ENCODE measurements around the gene VPS33A.

VPS33A gene

DNA sequence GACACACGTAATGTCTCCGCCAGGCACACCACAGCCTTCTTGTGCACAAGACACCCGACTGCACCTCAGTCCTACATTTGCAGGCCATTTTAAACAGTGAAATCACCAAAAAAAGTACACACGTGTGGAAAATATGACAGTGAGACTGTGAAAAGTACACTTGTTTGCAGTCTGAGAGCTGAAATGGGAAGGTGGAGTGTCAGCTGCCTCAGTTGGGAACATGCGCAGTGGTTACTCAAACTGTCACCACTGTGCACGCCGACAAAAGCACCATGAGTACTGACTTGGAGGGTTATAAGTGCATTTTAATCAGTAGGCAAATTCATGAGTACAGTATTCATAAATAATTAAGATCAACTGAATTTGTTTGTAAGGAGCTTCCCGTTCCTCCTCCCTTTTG lies 15.8 kb downstream of the VPS33A start:
- DNase-seq (ENCODE audit: low read depth): no peak

DNA sequence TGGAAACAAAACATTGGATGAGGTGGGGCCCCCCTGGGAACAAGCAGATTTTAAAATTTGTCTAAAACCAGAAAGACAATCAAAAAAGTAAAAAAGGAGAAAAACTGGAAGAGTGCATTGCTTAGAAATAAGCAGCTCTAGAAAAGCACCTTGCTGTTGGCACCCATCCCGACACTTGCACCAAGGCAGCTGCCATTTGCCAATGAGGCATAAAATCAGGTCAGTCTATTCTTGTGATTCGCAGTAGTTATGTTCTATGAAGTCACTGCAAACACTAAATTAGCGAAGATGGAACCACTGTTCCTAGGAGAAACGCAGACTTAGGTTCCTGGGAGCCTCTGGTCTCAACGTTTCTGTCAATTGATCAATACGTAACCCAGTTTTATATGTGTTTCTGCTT lies 16.2 kb downstream of the VPS33A start:
- no peak for DNase-seq (ENCODE audit: low read depth)

DNA sequence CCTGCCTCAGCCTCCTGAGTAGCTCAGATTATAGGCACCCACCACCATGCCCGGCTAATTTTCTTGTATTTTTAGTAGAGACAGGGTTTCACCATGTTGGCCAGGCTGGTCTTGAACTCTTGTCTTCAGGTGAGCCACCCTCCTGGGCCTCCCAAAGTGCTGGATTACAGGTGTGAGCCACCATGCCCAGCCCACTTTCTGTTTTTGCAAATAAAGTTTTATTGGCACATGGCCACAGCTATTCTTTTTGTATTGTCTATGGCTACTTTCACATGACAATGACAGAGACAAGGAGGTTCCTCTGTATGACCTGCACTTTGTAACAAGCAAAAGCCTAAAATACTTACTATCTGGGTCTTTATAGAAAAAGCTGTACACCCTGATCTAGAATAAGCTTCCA lies 20.7 kb downstream of the VPS33A start:
- DNase-seq (ENCODE audit: low read depth): no peak

DNA sequence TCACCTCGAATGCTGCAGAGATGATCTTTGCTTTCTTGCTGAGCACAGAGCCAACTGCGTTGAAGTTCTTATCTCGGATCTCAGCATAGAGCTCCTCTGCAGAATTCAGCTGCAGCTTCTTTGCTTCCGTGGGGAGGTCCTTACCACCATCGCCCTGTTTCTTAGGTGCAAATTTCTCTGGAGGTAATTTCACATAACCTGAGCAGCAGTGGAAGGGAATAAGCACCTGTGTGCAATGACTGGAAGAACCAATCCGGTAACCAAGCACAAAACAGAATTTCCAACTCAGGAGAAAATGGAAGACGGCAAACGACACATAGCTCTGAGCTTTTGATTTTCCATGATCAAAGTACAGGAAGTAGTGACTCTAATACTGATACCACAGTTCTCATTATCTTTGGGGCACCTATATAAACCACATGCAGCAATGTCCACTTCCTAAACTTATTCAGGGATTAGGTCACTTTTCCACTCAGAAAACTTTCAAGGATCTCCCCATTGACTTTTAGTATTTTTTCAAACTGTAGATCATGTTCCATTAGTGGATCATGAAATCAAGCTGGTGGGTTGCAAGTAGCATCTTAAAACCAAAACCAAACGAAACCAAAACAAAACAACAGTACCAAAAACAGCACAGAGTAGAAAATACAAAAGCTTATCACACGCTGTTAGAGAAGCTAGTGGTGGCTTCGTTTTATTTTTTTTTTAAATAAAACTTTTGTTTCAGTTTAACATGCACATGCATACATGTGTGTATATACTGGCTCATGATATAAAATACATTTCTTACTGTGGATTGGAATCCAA lies 21.5 kb downstream of the VPS33A start:
- DNase-seq (ENCODE audit: low read depth): no peak

DNA sequence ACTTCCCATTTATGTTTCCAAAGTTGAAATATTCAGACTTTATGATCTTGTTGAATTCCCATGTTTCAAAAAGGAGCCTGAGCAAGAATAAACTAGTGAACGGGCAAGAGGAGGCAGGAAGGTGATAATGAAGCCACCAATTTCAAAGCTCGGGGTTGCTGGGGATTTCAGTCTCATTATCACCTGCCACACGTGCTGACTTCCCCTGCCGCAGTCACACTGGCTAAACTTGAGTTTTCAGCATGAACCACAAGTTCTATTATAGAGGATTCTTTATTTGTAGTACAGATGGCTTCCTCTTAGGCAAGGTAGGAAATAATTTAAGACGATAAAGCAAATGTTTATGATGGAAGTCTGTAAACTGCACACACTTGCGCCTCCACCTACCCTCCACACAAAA lies 22.3 kb downstream of the VPS33A start:
- no peak for DNase-seq (ENCODE audit: low read depth)

DNA sequence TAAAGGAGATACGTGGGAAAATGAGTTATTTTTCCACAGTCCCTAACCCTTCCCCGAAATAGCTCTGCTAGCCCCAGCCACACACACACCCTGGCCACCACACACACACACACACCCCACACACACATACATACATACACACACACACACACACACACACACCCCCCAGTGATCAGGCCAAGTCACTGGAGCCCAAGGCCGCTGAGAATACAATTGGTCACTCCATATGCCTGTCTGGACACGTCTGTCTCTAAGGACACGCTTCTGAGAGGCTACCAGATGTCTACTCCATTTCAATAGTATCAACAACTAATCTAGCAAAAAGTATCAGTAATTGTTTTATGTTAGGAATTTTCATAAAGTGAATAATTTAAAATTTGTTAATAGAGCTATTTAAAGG lies 27.4 kb downstream of the VPS33A start:
- no peak for DNase-seq (ENCODE audit: low read depth)

DNA sequence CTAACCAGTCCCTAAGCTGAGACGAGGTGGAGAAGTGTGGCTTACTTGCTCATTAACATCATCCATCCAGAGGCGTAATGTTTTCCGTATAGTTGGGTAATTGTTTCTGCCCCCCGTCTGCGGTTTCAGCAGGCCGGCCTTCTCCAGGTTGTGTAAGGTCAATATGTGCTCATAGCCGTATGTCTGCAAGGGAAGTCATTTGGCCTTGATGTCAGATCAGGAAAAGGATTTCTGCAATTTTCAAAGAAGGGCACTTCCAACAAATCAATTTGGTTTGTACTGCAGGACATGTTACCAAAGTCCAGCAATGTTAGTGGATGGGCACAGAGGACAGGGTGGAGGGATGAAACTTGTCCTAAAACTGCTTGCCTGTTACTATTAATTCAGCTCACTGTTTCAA lies 30.6 kb downstream of the VPS33A start:
- no peak for DNase-seq (ENCODE audit: low read depth)

DNA sequence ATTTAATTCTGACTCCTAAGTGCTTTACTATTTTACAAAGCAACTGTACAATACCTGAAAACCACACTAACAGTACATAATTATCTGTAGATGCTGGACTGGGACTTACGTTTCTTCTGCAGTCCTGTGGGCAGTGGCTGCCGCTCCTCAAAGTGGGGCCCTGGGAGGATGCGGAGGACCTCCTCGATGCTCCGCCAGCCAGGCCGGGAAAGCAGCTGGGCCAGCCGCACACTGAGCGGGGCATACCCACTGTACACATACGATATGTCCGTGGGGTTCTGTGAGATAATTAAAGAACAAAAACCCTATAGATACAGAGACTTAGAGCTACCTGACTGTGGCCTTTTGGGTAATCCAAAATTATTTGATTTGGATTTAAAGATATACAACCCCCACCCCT lies 33.6 kb downstream of the VPS33A start:
- DNase-seq (ENCODE audit: low read depth): no peak

DNA sequence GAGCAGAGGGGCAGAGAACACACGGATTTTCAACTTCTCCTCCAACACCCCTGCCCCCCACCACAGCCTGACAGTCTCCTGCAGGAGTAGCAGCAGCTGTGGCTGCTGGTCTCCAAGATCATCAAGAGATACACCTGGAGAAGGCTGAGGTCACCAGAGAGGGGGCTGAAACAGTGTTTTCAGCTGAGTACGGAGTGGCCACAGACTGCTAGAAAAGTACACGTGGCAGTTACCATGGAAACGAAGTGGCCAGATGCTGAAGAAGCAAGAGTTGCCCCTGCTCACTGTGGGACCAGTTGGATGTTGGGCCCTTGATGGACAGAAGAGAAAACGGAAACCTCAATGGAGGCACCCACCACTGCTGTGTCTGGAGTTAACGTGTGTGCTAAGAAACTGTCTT lies 35.5 kb downstream of the VPS33A start:
- DNase-seq (ENCODE audit: low read depth): no peak

DNA sequence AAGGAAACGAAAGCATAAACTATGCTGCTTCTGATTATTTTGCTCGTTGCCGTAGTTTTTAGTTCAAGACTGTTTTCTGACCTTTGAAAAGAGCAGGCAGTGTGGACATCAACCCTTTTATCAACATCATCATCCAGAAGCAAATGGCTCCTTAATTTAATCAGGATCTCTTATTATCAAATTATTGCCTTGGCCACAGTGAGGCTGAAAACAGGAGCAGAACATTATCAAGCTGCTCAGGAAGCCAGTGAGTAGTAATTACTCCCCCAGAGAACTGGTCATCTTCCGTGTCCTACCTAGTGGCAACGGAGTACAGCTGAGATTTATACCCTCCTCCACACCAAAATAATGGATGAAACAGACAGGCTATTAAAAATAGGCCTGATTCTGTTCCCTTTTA lies 38.2 kb downstream of the VPS33A start:
- DNase-seq (ENCODE audit: low read depth): no peak

DNA sequence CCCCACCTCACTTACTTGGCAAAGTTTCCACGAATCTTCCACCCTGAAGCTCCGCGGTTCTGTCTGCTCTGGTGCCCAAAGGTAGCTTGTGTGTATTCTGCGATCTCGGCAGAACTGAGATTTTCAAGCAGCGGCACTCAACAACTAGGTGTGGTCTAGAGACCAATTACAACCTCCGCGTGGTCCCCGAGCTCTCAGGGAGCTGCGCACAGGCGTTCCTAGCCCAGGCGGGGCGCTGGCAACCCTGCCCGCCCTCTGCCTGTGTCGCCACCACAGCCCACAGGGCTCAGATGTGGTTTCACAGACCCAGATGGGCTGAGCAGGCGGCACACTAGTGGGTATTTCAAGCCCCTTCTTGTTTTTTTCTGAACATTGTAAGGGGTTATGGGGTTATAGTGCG lies 39.0 kb downstream of the VPS33A start:
- no peak for DNase-seq (ENCODE audit: low read depth)

DNA sequence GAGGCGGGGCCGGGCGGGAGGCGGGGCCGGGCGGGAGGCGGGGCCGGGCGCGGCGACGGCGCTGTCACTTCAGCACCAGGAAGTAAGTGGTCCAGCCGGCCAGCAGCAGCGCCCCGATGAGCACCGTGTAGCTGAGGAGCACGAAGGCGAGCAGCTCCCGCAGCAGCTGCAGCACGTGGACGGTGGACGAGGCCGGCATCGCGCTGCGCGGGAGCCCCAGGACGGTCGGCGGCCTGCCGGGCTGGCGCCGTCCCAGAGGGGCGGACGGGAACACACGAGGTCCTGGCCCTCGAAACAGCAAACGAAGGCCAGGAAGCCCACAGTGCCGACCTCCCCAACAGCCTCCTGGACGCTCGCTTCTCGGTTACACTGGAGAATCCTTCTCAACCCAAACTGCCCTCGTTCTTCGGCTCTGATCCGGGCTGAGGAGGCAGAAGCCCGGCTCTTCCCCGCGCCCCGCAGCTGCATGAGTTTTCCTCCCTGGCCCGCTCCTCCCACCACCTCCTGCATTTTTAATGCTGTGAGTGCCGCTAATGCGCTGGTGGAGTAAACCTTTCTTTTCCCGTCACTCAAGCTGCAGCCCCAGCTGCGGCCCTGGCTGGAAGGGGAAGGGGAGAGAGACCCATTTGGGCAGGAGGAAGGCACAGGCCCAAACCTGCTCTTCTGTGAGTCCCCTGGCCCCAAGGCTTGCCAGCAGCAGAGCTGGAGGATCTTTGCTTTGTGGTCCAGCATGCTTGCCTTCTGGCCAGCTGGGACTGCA lies 39.7 kb downstream of the VPS33A start:
- DNase-seq (ENCODE audit: low read depth): no peak

DNA sequence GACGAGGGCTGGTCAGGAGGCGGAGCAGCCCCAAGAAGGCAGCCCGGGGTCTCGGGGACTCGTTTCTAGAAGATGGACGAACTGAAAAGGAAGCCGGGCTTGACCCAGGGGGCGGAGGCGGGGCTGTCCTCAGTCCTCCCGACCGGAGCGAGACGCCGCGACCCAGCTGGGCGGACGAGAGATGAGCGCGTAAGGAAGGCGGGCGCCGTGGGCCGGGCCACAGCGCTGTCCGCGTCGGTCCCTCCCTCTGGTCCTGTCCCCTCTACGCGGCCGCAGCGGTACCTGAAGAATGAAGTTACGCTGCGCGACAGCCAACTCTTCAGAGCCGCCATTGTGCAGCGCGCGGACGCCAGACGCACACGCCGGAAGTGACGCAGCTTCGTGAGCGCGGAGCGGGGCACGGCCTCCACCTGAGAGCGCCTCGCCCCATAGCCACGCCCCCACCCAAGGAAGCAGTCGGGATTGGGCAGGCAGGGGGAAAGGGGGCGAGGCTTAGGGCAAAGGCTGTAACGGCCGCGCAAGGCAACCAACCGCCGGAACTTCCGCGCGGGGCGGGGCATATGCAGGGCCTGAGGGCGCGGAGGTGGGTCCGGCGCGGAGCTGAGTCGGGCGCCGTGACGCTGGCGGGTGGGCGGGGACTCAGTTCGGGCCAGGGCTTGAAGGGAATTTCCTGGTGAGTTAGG lies 40.5 kb downstream of the VPS33A start, which contains the start of gene DIABLO:
TSS of gene DIABLO (minus strand) at position 370 of the 683 bp plus-strand sequence. CDS start at position 332, 38 bp downstream.
- peak; percentile 100 for DNase-seq (ENCODE audit: low read depth)

DNA sequence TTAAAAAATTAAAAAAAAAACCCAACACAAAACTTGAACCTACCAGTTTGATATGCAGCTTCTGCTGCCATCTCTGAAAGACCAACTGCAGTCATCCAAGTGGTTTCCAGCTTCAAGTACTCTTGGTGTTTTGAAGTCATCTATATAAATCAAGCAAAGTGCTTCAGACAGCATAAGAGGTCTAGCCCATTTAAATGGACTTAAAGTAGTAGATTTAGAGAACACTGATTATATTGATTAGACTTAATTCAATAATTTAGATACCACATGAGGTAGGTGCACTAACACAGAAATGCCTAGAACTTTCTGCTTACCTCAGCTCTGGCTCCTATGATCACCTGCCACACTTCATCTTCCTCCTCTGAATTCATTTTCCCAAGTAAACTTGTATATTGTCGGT lies 49.8 kb downstream of the VPS33A start:
- no peak for DNase-seq (ENCODE audit: low read depth)

DNA sequence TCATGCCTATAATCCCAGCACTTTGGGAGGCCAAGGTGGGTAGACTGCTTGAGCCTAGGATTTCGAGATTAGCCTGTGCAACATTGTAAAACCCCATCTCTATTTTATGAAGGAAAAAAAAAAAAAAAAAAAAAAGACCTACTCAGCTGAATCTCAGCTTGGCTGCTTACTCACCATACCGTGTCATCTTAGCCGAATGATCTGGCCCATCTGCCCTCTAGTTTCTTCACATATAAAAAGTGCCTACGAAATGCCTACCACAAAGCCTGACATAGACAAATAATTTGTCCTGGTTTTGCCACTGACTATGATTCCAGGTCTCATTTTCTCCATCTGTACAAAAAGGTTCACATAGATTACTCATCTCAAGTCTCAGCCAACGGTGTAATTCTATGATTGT lies 50.5 kb downstream of the VPS33A start:
- DNase-seq (ENCODE audit: low read depth): no peak

DNA sequence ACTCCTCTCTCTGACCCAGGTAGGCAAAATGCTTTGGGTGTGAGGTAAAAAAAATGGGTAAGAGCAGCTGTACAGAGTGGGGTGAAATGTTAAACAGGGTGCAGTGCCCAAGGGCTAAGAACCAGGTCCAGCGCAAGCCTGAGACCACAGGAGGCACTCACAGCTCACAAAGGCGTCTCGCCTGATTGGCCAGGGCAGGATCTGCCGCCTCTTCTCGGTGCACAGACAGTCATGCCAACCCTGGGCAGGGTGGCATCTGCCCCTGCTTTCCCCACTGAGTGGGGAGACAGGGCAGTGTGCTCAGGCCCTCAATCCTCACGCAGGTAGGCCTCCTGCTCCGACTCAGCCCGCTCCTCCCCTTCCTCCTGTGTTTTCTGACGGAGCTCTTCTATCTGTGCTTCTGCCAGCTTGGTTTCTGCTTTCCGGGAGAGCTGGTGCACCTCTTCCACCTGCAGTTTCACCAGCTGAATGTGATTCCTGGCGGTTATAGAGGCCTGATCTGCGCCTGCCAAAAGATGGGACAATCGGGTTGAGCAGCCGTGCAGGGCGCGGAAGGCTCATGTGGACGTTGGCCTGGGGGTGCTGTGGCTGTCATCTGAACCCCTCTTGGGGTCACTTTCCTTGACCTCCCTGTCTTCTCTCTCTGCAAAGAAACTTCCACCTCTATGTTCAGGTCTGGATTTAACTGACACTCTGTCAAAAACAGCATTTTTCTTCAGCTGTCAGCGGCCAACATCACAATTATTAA lies 58.0 kb downstream of the VPS33A start:
- no peak for DNase-seq (ENCODE audit: low read depth)

DNA sequence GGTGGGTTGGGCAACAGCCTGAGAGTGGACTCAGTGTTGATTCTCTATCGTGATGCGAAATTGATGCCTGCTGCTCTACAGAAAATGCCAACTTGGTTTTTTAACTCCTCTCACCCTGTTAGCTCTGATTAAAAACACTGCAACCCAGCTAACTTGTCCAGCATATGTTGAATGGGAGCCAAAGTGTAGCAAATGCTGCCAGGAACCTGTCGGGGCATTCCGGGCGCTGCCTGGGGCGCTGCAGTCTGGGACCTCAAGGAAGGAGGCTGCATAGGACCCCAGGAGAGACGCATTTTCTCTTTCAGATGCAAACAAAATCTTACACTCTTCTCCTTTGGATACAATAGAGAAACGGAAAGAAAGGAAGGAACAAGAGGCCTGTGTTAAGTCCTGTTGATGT lies 58.9 kb downstream of the VPS33A start:
- DNase-seq (ENCODE audit: low read depth): no peak

DNA sequence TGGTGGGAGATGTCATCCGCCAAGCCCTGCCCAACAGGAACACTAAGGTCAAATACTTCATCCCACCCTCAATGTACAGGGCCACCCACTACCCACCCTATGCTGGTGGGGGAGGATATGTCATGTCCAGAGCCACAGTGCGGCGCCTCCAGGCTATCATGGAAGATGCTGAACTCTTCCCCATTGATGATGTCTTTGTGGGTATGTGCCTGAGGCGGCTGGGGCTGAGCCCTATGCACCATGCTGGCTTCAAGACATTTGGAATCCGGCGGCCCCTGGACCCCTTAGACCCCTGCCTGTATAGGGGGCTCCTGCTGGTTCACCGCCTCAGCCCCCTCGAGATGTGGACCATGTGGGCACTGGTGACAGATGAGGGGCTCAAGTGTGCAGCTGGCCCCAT lies 59.3 kb downstream of the VPS33A start:
- DNase-seq (ENCODE audit: low read depth): no peak

DNA sequence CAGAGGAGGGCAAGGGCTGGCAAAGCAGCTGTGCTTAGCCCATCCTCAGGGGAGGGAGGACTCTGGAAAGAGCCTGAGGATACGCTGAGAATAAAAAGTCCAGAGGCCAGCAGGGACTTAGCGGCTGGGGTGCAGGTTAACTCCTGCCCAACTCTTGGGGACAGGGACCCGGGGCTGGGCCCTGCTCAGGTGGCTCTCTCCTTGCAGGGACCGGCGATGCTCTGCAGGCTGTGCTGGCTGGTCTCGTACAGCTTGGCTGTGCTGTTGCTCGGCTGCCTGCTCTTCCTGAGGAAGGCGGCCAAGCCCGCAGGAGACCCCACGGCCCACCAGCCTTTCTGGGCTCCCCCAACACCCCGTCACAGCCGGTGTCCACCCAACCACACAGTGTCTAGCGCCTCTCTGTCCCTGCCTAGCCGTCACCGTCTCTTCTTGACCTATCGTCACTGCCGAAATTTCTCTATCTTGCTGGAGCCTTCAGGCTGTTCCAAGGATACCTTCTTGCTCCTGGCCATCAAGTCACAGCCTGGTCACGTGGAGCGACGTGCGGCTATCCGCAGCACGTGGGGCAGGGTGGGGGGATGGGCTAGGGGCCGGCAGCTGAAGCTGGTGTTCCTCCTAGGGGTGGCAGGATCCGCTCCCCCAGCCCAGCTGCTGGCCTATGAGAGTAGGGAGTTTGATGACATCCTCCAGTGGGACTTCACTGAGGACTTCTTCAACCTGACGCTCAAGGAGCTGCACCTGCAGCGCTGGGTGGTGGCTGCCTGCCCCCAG lies 60.0 kb downstream of the VPS33A start:
- no peak for DNase-seq (ENCODE audit: low read depth)

DNA sequence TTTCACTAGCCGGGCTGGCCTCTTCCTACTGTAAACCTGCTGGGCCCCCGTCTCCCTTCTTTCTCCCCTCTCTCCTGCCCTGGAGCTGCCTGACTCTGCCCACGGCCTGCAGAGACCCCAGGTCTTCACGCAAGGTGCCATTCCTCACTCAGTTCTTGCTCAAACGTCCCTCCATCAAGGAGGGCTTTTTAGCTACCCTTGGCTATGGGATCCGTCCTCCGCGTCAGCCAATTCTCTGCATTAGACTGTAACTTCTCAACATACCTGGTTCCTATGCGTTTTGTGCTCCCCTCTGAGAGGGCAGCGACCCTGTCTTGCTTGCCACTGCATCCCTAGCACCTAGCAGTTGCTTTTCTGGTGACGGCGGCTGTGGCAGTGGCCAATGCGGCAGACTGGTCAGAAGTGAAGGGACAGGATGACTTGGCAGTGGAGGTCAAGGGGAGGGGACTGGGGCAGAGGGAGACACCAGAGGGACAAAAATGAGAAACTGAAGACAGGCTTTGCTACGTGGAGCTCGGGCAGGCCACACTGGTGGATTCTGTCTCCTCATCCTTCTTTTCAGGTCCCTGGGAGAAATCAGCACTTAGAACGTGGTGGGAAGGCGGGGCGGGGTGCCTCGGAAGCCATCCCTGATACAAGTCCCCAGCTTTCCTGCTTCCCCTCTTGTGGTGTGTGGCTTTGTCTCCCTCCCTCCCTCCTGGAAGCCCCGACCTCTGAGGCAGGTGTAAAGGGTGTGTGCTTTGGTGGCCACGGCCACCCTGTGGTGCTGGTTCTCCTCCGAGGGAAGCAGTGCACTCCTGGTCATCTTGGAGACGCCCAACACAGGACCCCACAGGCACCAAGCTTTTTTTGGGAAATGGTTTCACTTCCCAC lies 61.0 kb downstream of the VPS33A start:
- DNase-seq (ENCODE audit: low read depth): no peak

Measured in activated T-helper 1 cell treated with Interleukin-2 at 50 U/mL for 16 hours (primary cell).